Natural killer cell (primary cell): Measurements from ENCODE around the gene AFAP1. TPM values are rescaled to one million over a fixed set of nuclear protein-coding genes. Genes with fewer than 3 reads are reported as not detected.

Experiments
- ATAC-seq, 3 donors: fragments of 150-1000 bp in 2 of 3; fragments of 200-7000 bp in 1 of 3; cut with Tn5 transposase; 1 replicate in 1 of 3; 2 replicates in 2 of 3; pipeline ENCODE4 v1.10.0; 2021; ENCODE audit warnings: mild to moderate bottlenecking in 2 of 3, moderate library complexity in 2 of 3
- DNase-seq, 2 donors: peaks; one replicate each; pipeline versions ENCODE4 v3.0.0 to v3.0.0-alpha.2; 2013 to 2021; ENCODE audit warnings: mixed read lengths in 1 of 2
- H3K27ac ChIP-seq: one replicate; pipeline ENCODE4 v1.5.1; 2013; ENCODE audit warnings: mild to moderate bottlenecking, low read length
- H3K27me3 ChIP-seq: one replicate; pipeline ENCODE4 v1.6.1; 2013; ENCODE audit warnings: low read length; ENCODE audit not compliant: control insufficient read depth, insufficient read depth
- H3K36me3 ChIP-seq: one replicate; pipeline ENCODE4 v1.6.1; 2013; ENCODE audit warnings: low read length; ENCODE audit not compliant: control insufficient read depth, insufficient read depth
- H3K4me1 ChIP-seq: one replicate; pipeline ENCODE4 v1.6.1; 2013; ENCODE audit warnings: low read length; ENCODE audit not compliant: control insufficient read depth, insufficient read depth
- H3K4me3 ChIP-seq: one replicate; pipeline ENCODE4 v1.5.1; 2013; ENCODE audit warnings: low read length
- H3K9me3 ChIP-seq: one replicate; pipeline ENCODE4 v1.6.1; 2013; ENCODE audit warnings: low read length; ENCODE audit not compliant: control insufficient read depth, insufficient read depth
- H3K27ac Mint-ChIP-seq, 2 donors: one replicate each; pipeline ENCODE4 v1.8.0; 2022; ENCODE audit warnings: mild to moderate bottlenecking in 2 of 2, mixed read lengths in 2 of 2, moderate library complexity in 1 of 2
- H3K27me3 Mint-ChIP-seq, 2 donors: one replicate each; pipeline ENCODE4 v1.8.0; 2022; ENCODE audit warnings: low read depth in 2 of 2, mixed read lengths in 2 of 2
- H3K36me3 Mint-ChIP-seq: one replicate; pipeline ENCODE4 v1.8.0; 2022; ENCODE audit warnings: mixed read lengths
- H3K4me1 Mint-ChIP-seq, 2 donors: one replicate each; pipeline ENCODE4 v1.8.0; 2022; ENCODE audit warnings: mixed read lengths in 2 of 2
- H3K4me3 Mint-ChIP-seq: one replicate; pipeline ENCODE4 v1.8.0; 2022; ENCODE audit warnings: mild to moderate bottlenecking, moderate library complexity, mixed read lengths
- H3K9me3 Mint-ChIP-seq, 2 donors: one replicate each; pipeline ENCODE4 v1.8.0; 2022; ENCODE audit warnings: mixed read lengths in 2 of 2
- WGBS: methylation state at CpG from one replicate; pipeline ENCODE4 v1.1.7; 2013; ENCODE audit warnings: missing lambda C conversion rate; ENCODE audit not compliant: insufficient coverage; 5-methylcytosine and 5-hydroxymethylcytosine counted together
- intact Hi-C: fragments of 100-400 bp; cut with micrococcal nuclease; formaldehyde crosslinking; loops from one replicate; pipeline ENCODE4 v1.14.2; 2022
- total RNA-seq, 4 donors: library from RNA; stranded (reverse); fragments of 120-200 nt in 1 of 4; gene quantifications; one replicate each; pipeline versions ENCODE4 v1.2.3 to v1.2.4, GENCODE V29; 2013 to 2022
- TF ChIP-seq, protein P1 (sequence below): fragments of 200-600 bp; IDR thresholded peaks from one replicate; pipeline ENCODE4 v1.8.0; 2022; ENCODE audit warnings: antibody characterized with exemption

AFAP1 gene
- total RNA-seq, 3 donors from 2014 or later (not counting 1 experiment from before 2014, with no cell fraction given): 4.9 to 12.5 (median 9.5) TPM

DNA sequence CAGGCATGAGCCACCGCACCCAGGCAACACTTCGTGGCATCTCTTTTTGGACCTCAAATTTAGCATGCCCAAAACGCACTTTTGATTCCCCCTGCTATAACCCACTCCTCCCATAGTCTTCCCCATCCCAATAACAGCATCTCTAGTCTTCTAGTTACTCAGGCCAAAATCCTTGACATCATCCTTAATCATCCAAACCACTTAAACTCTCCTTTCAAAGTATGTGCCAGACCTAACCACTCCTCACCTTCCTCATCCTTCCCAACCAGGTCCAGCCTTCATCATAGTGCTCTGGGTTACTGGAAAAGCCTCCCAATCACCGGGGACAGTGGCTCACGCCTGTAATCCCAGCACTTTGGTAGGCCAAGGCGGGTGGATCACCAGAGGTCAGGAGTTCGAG, 41.9 kb downstream of the AFAP1 start:
- H3K9me3 ChIP-seq: no peaks in the 10 kb centered on the region
- H3K27me3 Mint-ChIP-seq: peaks cover 9 to 33% of the 10 kb centered on the region in 2 donors
- no peak overlapping the region for H3K27ac ChIP-seq
- H3K27me3 ChIP-seq: no peaks in the 10 kb centered on the region
- TF ChIP-seq, protein P1, sequence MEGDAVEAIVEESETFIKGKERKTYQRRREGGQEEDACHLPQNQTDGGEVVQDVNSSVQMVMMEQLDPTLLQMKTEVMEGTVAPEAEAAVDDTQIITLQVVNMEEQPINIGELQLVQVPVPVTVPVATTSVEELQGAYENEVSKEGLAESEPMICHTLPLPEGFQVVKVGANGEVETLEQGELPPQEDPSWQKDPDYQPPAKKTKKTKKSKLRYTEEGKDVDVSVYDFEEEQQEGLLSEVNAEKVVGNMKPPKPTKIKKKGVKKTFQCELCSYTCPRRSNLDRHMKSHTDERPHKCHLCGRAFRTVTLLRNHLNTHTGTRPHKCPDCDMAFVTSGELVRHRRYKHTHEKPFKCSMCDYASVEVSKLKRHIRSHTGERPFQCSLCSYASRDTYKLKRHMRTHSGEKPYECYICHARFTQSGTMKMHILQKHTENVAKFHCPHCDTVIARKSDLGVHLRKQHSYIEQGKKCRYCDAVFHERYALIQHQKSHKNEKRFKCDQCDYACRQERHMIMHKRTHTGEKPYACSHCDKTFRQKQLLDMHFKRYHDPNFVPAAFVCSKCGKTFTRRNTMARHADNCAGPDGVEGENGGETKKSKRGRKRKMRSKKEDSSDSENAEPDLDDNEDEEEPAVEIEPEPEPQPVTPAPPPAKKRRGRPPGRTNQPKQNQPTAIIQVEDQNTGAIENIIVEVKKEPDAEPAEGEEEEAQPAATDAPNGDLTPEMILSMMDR: no peak
- no peaks in the 10 kb centered on the region for H3K4me1 ChIP-seq
- no peak overlapping the region for H3K4me3 ChIP-seq
- H3K4me1 Mint-ChIP-seq: peaks cover 7 to 30% of the 10 kb centered on the region in 2 donors
- no peak overlapping the region for H3K4me3 Mint-ChIP-seq
- no peaks in the 10 kb centered on the region for H3K9me3 Mint-ChIP-seq
- no peaks in the 10 kb centered on the region for H3K36me3 Mint-ChIP-seq
- ATAC-seq: no peak
- WGBS: 87% methylated on average over 7 of the region's 7 CpGs
- intact Hi-C loops: no loop called here
- H3K27ac Mint-ChIP-seq: no peak overlapping the region
- no peak for DNase-seq
- H3K36me3 ChIP-seq: no peaks in the 10 kb centered on the region

DNA sequence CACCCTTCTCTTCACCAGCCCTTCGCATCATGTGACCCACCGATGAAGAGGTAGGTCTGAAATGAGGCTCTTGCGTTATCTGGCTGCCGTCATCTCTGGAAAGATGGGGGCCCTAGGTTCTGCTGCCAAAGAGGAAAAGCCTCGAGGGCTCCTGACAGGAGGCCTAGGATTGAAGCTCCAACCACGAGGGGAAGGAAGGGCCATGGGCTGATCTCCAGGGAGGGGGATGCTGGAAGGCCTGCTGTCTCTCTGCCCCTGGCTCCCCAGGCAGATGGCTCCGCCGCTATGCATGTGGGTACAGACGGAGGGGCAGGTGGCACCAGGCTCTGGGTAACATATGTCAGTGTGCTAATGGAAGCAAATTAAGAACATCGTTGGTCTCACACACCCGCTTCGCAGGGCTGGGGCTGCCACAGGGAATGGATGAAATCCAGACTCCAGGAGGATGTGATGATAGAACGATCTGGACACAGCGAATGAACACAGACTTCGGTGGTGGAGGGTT, 44.9 kb downstream of the AFAP1 start:
- intact Hi-C loops: no loop called here
- WGBS: 88% methylated on average over 15 of the region's 15 CpGs
- Mint-ChIP-seq H3K4me1 (peaks cover 0 to 13% of the 10 kb centered on the region in 2 donors), H3K4me3 (no peak overlapping the region), H3K27ac (no peak overlapping the region), H3K9me3 (no peaks in the 10 kb centered on the region), H3K36me3 (no peaks in the 10 kb centered on the region), H3K27me3 (peaks cover 4 to 5% of the 10 kb centered on the region in 2 donors)
- no peak for DNase-seq
- Histone ChIP-seq H3K27ac (no peak overlapping the region), H3K27me3 (no peaks in the 10 kb centered on the region), H3K4me1 (no peaks in the 10 kb centered on the region), H3K4me3 (no peak overlapping the region), H3K36me3 (no peaks in the 10 kb centered on the region), H3K9me3 (no peaks in the 10 kb centered on the region)
- peak in 1 of 3 donors; percentile 22 for ATAC-seq
- TF ChIP-seq, protein P1: no peak

DNA sequence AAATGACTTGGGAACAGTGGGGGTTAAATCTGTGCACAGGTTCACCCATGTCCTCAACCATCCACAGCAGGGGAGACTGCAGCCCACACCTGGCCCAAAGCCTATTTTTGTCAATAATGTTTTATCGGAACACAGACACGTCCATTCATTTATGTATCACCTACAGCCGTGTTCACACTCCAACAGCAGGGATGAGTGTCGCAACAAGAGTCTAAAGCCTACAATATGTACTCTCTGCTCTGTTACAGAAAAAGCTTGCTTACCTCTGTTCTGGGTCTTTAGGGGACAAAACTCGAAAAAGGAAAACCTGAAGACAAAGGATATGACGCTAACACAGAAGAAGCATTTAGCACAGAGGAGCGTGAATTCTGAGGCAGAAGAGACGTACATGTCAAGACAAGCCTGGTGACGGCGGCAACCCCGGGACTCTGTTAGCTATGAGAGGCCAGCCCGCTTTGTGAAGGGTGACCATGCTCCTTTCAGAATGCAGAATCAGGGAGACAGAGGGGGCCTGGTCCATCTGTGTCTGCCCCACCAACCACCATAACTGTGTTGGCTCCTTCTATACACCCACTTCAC, 45.5 kb downstream of the AFAP1 start:
- intact Hi-C loops: no loop called here
- Histone ChIP-seq H3K27me3 (no peaks in the 10 kb centered on the region), H3K9me3 (peaks cover 2% of the 10 kb centered on the region), H3K4me1 (no peaks in the 10 kb centered on the region), H3K4me3 (no peak overlapping the region), H3K36me3 (no peaks in the 10 kb centered on the region), H3K27ac (no peak overlapping the region)
- TF ChIP-seq, protein P1: no peak
- H3K27ac Mint-ChIP-seq: no peak overlapping the region
- DNase-seq: no peak
- H3K27me3 Mint-ChIP-seq: peaks cover 2 to 4% of the 10 kb centered on the region in 2 donors
- 94% methylated on average over 12 of the region's 12 CpGs for WGBS
- no peak overlapping the region for H3K4me3 Mint-ChIP-seq
- H3K36me3 Mint-ChIP-seq: no peaks in the 10 kb centered on the region
- peak in 1 of 3 donors; percentile 16 for ATAC-seq
- H3K4me1 Mint-ChIP-seq: peaks cover 0 to 13% of the 10 kb centered on the region in 2 donors
- H3K9me3 Mint-ChIP-seq: no peaks in the 10 kb centered on the region

DNA sequence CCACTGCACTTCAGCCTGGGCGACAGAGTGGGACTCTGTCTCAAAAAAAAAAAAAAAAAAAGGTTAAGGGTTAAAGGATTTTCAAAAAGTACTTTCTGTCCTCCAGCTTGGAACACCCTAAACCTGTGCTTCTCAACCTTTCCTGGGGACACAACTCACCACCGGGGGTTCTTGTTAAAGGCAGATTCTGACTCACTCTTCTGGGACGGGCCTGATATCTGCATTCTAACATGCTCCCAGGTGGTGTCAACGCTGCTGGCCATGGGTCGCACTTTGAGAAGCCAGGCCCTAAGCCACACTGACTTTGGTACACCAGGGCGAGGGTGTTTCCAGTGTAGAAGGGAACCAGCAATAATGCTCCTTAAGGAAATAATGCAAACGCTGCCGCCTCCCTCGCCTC, 46.1 kb downstream of the AFAP1 start:
- intact Hi-C loops: no loop called here
- TF ChIP-seq, protein P1: no peak
- H3K4me1 Mint-ChIP-seq: peaks cover 0 to 13% of the 10 kb centered on the region in 2 donors
- Histone ChIP-seq H3K9me3 (peaks cover 8% of the 10 kb centered on the region), H3K4me3 (no peak overlapping the region), H3K4me1 (no peaks in the 10 kb centered on the region), H3K27ac (no peak overlapping the region), H3K27me3 (no peaks in the 10 kb centered on the region), H3K36me3 (no peaks in the 10 kb centered on the region)
- no peak for DNase-seq
- ATAC-seq: no peak
- H3K36me3 Mint-ChIP-seq: peaks cover 2% of the 10 kb centered on the region
- H3K27ac Mint-ChIP-seq: no peak overlapping the region
- H3K27me3 Mint-ChIP-seq: peaks cover under 1 to 4% of the 10 kb centered on the region in 2 donors
- H3K9me3 Mint-ChIP-seq: no peaks in the 10 kb centered on the region
- 91% methylated on average over 8 of the region's 9 CpGs for WGBS
- H3K4me3 Mint-ChIP-seq: no peak overlapping the region
